Fibroblast of lung (primary cell): ENCODE data around the gene KCNT2.

Experiments used
- EZH2 ChIP-seq: IDR thresholded peaks from 2 replicates; pipeline ENCODE4 v1.5.1; 2012; ENCODE audit warnings: low read length, control low read depth, mild to moderate bottlenecking; ENCODE audit errors: missing control alignments
- TF ChIP-seq, protein P1 (sequence below), 2 donors: IDR thresholded peaks in 1 of 2; conservative IDR thresholded peaks in 1 of 2; 1 replicate in 1 of 2; 2 replicates in 1 of 2; pipeline ENCODE4 v1.5.1; 2011 to 2012; ENCODE audit warnings: low read length in 2 of 2, control low read depth in 1 of 2, inconsistent platforms in 1 of 2, low read depth in 1 of 2, mild to moderate bottlenecking in 1 of 2

DNA sequence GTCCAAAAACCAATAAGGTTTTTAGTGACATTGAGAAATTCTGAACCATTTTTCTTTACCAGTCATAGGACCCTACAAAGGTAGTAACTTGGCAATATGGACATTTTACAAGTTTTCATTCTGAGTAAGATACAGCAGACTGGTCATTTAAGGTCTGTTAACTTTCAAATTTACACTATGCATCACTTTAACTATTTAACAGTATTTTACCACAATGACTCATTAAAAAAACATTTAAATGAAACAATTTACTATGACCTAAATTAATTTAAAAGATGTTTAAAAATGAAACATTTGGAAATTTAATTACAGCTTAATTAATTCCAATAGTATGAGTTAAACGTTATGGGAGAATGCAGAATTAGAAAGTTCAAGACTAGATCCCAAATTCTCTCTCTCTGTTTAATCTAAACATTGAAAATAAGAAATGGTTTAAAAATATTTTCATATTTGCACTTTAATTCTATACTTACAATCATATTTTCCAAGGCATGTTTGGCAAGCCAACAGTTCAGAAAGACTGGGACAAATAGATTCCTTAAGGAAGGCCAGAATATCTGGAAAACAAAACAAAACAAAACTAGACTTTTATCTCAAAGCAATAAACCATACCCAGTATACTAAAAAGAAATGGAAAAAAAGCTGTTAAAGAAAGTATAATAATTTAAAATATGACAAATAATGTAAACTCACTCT lies 140.9 kb downstream of the KCNT2 start:
- TF ChIP-seq, protein P1, sequence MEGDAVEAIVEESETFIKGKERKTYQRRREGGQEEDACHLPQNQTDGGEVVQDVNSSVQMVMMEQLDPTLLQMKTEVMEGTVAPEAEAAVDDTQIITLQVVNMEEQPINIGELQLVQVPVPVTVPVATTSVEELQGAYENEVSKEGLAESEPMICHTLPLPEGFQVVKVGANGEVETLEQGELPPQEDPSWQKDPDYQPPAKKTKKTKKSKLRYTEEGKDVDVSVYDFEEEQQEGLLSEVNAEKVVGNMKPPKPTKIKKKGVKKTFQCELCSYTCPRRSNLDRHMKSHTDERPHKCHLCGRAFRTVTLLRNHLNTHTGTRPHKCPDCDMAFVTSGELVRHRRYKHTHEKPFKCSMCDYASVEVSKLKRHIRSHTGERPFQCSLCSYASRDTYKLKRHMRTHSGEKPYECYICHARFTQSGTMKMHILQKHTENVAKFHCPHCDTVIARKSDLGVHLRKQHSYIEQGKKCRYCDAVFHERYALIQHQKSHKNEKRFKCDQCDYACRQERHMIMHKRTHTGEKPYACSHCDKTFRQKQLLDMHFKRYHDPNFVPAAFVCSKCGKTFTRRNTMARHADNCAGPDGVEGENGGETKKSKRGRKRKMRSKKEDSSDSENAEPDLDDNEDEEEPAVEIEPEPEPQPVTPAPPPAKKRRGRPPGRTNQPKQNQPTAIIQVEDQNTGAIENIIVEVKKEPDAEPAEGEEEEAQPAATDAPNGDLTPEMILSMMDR (conservative IDR thresholded peaks at IDR 0.05 in 1 of 2, IDR thresholded peaks at IDR 0.05 in 1 of 2; ENCODE audit: low read depth in 1 of 2, low read length in 2 of 2): no peak
- no peak for TF ChIP-seq EZH2
